ENCODE measurements around the gene FARP1.
"Not testable (repeated sequence)": the region's sequence is repeated elsewhere in the genome, so short reads cannot be mapped to it uniquely, and the experiment has no call there.

The FARP1 gene

GRCh38 chr13:98260357-98261164 is 117.7 kb downstream of the FARP1 start:
- DNase-seq (ENCODE audit: low spot score), result no peak

- no peak for DNase-seq (ENCODE audit: low spot score)
Measured at GRCh38 chr13:98261165-98261702, 118.3 kb downstream of the FARP1 start.

GRCh38 chr13:98262292-98262691 is 119.4 kb downstream of the FARP1 start:
- no peak for DNase-seq (ENCODE audit: low spot score)

- no peak for DNase-seq (ENCODE audit: low spot score)
Measured at GRCh38 chr13:98263841-98264240, 120.9 kb downstream of the FARP1 start.

- no peak for DNase-seq (ENCODE audit: low spot score)
Measured at GRCh38 chr13:98264877-98265276, 122.0 kb downstream of the FARP1 start.

- DNase-seq (ENCODE audit: low spot score), result no peak
Measured at GRCh38 chr13:98265692-98266551, 123.0 kb downstream of the FARP1 start.

DNA sequence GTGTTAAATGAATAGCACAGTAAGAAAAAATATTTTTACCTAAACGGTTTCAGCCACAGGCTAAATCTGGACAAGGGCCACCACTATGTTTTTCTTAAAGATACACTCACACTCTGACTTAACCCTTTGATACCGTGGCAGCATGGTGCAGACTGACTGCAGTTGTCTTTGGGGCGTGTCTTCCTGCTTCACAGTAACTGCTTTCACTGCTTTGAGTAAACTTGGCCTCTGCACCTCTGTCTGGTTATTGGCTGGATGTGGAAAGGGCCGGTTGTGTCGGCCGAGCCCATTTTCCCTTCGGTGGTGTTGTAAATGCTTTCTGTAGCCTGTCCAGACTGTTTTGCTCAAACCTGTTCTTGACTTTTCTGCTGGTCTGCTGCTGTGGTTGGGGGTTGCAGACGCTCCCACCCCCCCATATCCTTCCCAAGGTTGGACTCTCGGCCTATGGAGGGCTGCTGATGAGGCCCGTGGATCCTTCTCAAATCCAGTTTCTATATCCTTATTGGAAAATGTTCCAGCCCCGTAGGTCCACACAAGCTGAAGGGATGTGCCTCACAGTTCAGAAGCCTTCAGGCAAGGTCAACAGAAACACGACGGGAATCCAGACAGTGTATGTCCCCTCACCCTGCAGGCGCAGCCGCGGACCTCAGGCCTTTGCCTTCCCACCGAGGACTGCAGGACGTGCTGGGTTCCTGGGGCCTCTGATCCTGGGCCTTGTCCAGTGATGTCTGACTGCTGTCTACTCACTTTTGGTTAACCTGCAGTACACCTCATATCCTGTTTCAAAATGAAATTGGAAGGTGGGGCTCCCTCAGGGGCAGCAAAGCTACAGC is 124.4 kb downstream of the FARP1 start:
- no peak for DNase-seq (ENCODE audit: low spot score)

GRCh38 chr13:98269386-98269785 is 126.5 kb downstream of the FARP1 start:
- no peak for DNase-seq (ENCODE audit: low spot score)

- DNase-seq (ENCODE audit: low spot score), result no peak
Measured at GRCh38 chr13:98270819-98271218, 127.9 kb downstream of the FARP1 start.

DNA sequence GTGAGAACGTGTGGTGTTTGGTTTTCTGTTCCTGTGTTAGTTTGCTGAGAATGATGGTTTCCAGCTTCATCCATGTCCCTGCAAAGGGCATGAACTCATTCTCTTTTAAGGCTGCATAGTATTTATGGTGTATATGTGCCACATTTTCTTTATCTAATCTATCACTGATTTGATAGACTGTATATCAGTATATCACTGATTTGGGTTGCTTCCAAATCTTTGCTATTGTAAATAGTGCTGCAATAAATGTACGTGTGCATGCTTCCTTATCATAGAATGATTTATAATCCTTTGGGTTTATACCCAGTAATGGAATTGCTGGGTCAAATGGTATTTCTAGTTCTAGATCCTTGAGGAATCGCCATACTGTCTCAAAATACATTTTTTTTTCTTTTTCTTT is 128.8 kb downstream of the FARP1 start:
- not testable (repeated sequence) for DNase-seq (ENCODE audit: low spot score)

DNA sequence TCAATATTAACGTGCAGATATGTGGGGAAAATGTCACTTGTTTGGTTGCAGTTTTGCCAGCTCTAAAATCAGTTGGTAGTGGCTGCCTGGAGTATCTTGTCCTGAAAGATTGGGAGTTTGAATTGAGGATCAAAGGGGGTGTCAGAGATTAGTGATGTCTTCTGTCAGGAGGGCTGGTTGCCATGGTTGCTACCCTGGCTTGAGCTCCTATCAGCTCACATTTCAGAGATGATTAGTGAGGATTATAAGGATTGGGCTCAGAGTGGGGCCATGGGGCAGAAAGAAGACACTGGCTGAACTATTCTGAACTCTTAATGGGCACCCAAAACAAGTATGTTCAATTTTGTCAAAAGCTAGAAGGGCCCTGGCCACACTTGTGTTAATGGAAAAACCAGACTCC is 129.7 kb downstream of the FARP1 start:
- no peak for DNase-seq (ENCODE audit: low spot score)

DNA sequence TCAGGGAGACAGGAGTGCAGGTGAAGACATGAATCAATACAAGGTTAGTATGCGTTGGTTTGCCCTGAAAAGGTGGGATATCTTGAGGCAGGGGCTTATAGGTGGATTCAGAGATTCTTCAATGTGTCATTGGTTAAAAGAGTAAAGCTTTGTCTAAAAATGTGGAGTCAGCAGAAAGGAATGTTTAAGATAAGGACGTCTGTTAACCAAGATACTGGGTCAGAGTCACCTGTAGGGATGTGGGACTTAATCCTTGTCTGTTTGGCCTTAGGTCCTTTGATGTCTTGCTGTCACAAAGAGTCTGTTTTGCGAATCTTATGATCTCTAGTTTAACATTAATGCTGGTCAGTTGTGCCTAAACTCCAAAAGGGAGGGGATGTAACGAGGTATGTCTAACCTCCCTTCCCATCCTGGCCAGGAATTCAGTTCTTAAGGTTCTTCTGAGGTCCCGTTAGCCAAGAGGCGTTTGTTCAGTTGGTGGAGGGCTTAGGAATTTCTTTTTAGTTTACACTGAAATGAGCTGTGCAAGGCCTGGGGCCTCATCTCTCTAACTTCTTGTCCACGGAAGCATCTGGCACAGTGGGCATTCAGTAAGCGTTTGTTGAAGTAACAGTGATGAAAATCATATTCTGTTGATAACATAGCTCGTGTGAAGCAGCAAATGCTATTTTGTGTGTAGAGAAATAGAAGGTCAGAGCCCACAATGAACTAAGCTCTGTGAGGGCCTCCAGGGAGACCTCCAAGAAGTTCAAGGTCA is 130.4 kb downstream of the FARP1 start:
- no peak for DNase-seq (ENCODE audit: low spot score)

- DNase-seq (ENCODE audit: low spot score), result no peak
Measured at GRCh38 chr13:98273824-98274742, 131.2 kb downstream of the FARP1 start.

DNA sequence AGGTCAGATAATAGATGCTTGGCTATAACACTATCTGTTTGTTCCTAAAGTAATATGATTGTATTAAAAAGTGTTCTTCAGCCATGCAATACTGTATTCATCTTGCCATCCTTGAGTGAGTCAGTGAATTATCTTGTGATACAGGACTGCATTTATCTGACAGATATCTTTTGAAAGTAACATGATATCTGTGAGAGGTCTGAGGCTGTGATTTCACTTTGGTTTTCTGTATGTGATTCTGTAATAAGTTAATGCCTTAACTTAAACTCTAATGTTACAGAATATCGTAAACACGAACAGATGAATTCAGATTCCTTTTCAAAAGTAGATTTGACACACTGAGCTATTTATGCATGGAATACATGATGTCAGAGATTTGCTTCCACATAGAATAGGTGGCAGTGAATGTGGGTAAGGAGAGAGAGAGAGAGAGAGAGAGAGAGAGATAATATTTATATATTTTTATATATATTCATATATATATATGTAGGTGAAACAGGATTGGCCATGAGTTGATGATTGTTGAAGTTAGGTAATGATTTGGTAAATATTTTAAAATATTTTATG is 132.1 kb downstream of the FARP1 start:
- no peak for DNase-seq (ENCODE audit: low spot score)

GRCh38 chr13:98275681-98276171 is 132.8 kb downstream of the FARP1 start:
- DNase-seq (ENCODE audit: low spot score), result no peak

DNA sequence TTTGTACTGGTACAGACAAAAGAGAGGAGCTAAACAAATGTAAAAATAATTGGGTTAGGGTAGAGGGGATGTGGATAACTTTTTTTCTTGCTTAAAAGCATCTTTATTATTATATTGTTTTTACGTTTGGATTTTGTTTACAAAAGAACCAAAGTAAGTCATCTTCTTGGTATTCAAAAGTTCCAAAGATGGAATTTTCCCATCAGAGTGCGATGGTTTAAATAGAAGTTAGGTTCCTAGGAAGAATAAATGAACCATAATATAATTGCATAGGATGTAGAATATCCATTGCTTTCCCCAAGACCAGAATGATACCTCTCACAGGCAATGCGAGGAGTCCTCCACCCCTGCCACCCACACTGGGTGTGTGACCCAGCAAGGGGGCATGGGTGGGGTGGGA is 133.6 kb downstream of the FARP1 start:
- DNase-seq (ENCODE audit: low spot score), result no peak

GRCh38 chr13:98278068-98278724 is 135.3 kb downstream of the FARP1 start:
- DNase-seq (ENCODE audit: low spot score), result no peak

DNA sequence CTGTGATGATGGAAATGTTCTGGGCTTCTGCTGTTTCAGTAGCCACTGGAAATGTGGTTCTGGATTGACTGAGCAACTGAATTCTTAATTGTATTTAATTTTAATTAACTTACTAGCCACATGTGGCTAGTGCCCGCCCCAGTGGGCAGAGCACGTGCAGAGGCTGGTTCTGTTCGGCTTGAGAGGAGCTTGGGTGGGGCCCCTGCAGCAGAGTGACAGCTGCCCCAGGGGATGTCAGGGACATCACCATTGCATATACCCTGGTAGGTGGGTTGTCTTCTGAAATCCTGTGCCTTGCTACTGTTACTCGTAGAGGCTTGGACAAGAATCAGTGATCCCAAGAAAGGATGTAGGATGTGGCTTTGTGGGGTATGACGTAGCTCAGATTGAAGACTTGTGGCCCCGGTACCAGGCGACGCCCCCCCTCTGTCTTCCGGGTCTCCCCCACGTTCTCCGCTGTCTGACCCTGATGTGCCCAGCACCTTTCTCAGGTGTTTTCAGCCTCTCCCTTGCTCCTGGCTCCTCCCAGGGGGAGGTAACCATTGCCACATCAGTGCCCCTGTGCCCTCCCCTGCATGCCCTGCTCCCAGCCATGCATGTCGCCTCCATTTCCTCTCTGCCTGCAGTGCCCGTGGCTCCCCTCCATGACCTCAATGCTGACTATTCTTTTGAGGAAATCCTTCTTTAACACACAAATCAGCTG is 136.7 kb downstream of the FARP1 start:
- no peak for DNase-seq (ENCODE audit: low spot score)

- DNase-seq (ENCODE audit: low spot score), result no peak
Measured at GRCh38 chr13:98280176-98280510, 137.2 kb downstream of the FARP1 start.

Data from SW480 (cell line).